Endothelial cell of umbilical vein (primary cell): ENCODE measurements around the gene FGF6. TPM values are rescaled to one million over a fixed set of nuclear protein-coding genes. Genes with fewer than 3 reads are reported as not detected.

ENCODE experiments used
- BruUV-seq: library from RNA; stranded (reverse); fragments of 400-500 nt; replicated peaks from 2 replicates; lab custom pipeline; 2021; lab: Mats Ljungman, UMichigan
- CTCF ChIA-PET: fragments of 300-600, 350-600 bp; sonication (Branson Sonifier 250); formaldehyde crosslinking; loops from one replicate; lab custom pipeline; 2021; ENCODE audit warnings: antibody characterized with exemption, inconsistent platforms; lab: Charles Lee
- POLR2A ChIA-PET: fragments of 300-600, 350-600 bp; sonication (Branson Sonifier 250); formaldehyde crosslinking; loops from one replicate; lab custom pipeline; 2021; ENCODE audit warnings: antibody characterized with exemption, inconsistent platforms; lab: Charles Lee
- DNase-seq: peaks from one replicate; pipeline ENCODE4 v3.0.0-alpha.2; 2011; ENCODE audit warnings: low read depth, low spot score
- FAIRE-seq: peaks from 2 replicates; lab custom pipeline; 2011; peaks lifted over from hg19 to GRCh38; lab: Jason Lieb, UNC
- H2AFZ ChIP-seq: 2 replicates; pipeline ENCODE4 v1.6.0; 2012; ENCODE audit warnings: low read depth, low read length, control low read depth, inconsistent platforms
- H3K27ac ChIP-seq: 2 replicates; pipeline ENCODE4 v1.5.1; 2011; ENCODE audit warnings: low read depth, mild to moderate bottlenecking, control low read depth, low read length, moderate library complexity; ENCODE audit not compliant: insufficient read depth
- H3K27me3 ChIP-seq, 2 experiments: 2 replicates each; pipeline versions ENCODE4 v1.6.0 to v1.6.1; 2011; ENCODE audit warnings: low read length in 2 of 2, mixed read lengths in 1 of 2; ENCODE audit not compliant: control insufficient read depth in 2 of 2, insufficient read depth in 2 of 2
- H3K36me3 ChIP-seq, 2 experiments: 2 replicates in 1 of 2; 3 replicates in 1 of 2; pipeline ENCODE4 v1.5.1; 2011; ENCODE audit warnings: low read length in 2 of 2, mild to moderate bottlenecking in 1 of 2, moderate library complexity in 1 of 2; ENCODE audit not compliant: control insufficient read depth in 2 of 2, insufficient read depth in 2 of 2; ENCODE audit errors: extremely low read depth in 1 of 2
- H3K4me1 ChIP-seq: 3 replicates; pipeline ENCODE4 v1.5.1; 2011; ENCODE audit warnings: mild to moderate bottlenecking, low read length; ENCODE audit not compliant: control insufficient read depth, insufficient read depth; ENCODE audit errors: extremely low read depth
- H3K4me2 ChIP-seq: 2 replicates; pipeline ENCODE4 v1.6.1; 2011; ENCODE audit warnings: low read length, control low read depth, mixed read lengths; ENCODE audit not compliant: insufficient read depth
- H3K4me3 ChIP-seq, 3 experiments: fragments of 200-600 bp in 1 of 3; sonication (generic), shearing (Covaris generic) in 1 of 3; replicated peaks in 1 of 3; 2 replicates each; pipeline ENCODE4 v1.5.1; 2011 to 2016; ENCODE audit warnings: control low read depth in 3 of 3, low read length in 3 of 3, mild to moderate bottlenecking in 2 of 3, inconsistent platforms in 1 of 3, low read depth in 1 of 3, moderate library complexity in 1 of 3; ENCODE audit not compliant: insufficient read depth in 1 of 3
- H3K79me2 ChIP-seq: 2 replicates; pipeline ENCODE4 v1.6.0; 2012; ENCODE audit warnings: low read length, inconsistent platforms; ENCODE audit not compliant: control insufficient read depth, insufficient read depth
- H3K9ac ChIP-seq: replicated peaks from 2 replicates; pipeline ENCODE3; 2011; ENCODE audit warnings: low read length, control low read depth; ENCODE audit not compliant: insufficient read depth; ENCODE audit errors: extremely low read depth
- H3K9me1 ChIP-seq: replicated peaks from 3 replicates; pipeline ENCODE4 v1.6.0; 2011; ENCODE audit warnings: mild to moderate bottlenecking, low read length; ENCODE audit not compliant: control insufficient read depth, insufficient read depth; ENCODE audit errors: extremely low read depth
- H3K9me3 ChIP-seq: replicated peaks from 2 replicates; pipeline ENCODE4 v1.5.1; 2012; ENCODE audit warnings: low read length, inconsistent platforms; ENCODE audit not compliant: control insufficient read depth, insufficient read depth
- H4K20me1 ChIP-seq: replicated peaks from 2 replicates; pipeline ENCODE3; 2011; ENCODE audit warnings: mild to moderate bottlenecking, low read length; ENCODE audit not compliant: control insufficient read depth, insufficient read depth; ENCODE audit errors: extremely low read depth
- CTCF ChIP-seq, 2 donors: IDR thresholded peaks; 1 replicate in 1 of 2; 2 replicates in 1 of 2; pipeline ENCODE4 v1.5.1; 2011; ENCODE audit warnings: low read length in 2 of 2, mild to moderate bottlenecking in 2 of 2, moderate library complexity in 2 of 2, control low read depth in 1 of 2, inconsistent platforms in 1 of 2, low read depth in 1 of 2; ENCODE audit not compliant: insufficient read depth in 1 of 2; ENCODE audit errors: extremely low read depth in 1 of 2
- EZH2 ChIP-seq: IDR thresholded peaks from 2 replicates; pipeline ENCODE4 v1.6.1; 2012; ENCODE audit warnings: borderline replicate concordance, low read depth, mild to moderate bottlenecking, moderate library complexity, low read length, inconsistent platforms; ENCODE audit not compliant: severe bottlenecking
- FOS ChIP-seq: IDR thresholded peaks from 2 replicates; pipeline ENCODE4 v1.6.1; 2011; ENCODE audit warnings: mild to moderate bottlenecking, low read length, moderate library complexity, borderline replicate concordance; ENCODE audit not compliant: insufficient read depth
- GATA2 ChIP-seq: IDR thresholded peaks from 2 replicates; pipeline ENCODE4 v1.7.0; 2011; ENCODE audit warnings: low read depth, mild to moderate bottlenecking, moderate library complexity, mixed read lengths, low read length; ENCODE audit not compliant: insufficient read length, insufficient read depth
- JUN ChIP-seq: IDR thresholded peaks from 2 replicates; pipeline ENCODE4 v1.6.1; 2011; ENCODE audit warnings: borderline replicate concordance, low read depth; ENCODE audit not compliant: insufficient read length, insufficient read depth
- MAX ChIP-seq: IDR thresholded peaks from 2 replicates; pipeline ENCODE4 v1.6.1; 2011; ENCODE audit not compliant: insufficient read depth, insufficient read length
- MYC ChIP-seq: IDR thresholded peaks from one replicate; pipeline ENCODE4 v1.6.1; 2011; ENCODE audit warnings: mild to moderate bottlenecking, low read depth, low read length
- POLR2A ChIP-seq: IDR thresholded peaks from 2 replicates; pipeline ENCODE4 v1.6.1; 2012; ENCODE audit warnings: low read depth, mild to moderate bottlenecking, control low read depth, low read length
- POLR2AphosphoS5 ChIP-seq: IDR thresholded peaks from 2 replicates; pipeline ENCODE4 v1.6.1; 2012; ENCODE audit warnings: low read depth, mild to moderate bottlenecking, control low read depth, low read length, moderate library complexity; ENCODE audit not compliant: insufficient read depth
- dilution Hi-C: fragments of 300-500 bp; cut with MboI; formaldehyde crosslinking; loops from one replicate; pipeline ENCODE4 v1.15.0; 2019; ENCODE audit warnings: low sequenced_read_pairs; ENCODE audit not compliant: extremely low pct_ligation_motif_present
- intact Hi-C: fragments of 100-400 bp; cut with micrococcal nuclease; formaldehyde crosslinking; loops from one replicate; pipeline ENCODE4 v1.10.0; 2022
- polyA plus RNA-seq, 4 experiments: library from polyadenylated mRNA; depleted of rRNA in 3 of 4; stranded (reverse) in 3 of 4; unstranded in 1 of 4; fragments of >200 nt; gene quantifications; 2 replicates each; pipeline versions ENCODE4 v1.2.1 to v1.2.3, GENCODE V29; 2011 to 2012; ENCODE audit warnings: missing spikeins in 1 of 4
- total RNA-seq: library from RNA; stranded (reverse); gene quantifications from 2 replicates; pipeline ENCODE4 v1.2.3, GENCODE V29; 2021

The FGF6 gene
- total and polyA plus RNA-seq, 2 donors (not counting 3 experiments of a cell fraction or from before 2014, with no cell fraction given): not detected

- ChIA-PET CTCF (interaction anchor here (2.3 kb wide), 1 partner anchor 9 kb away, joined by 14 read pairs; no protein-coding TSS in a partner anchor), POLR2A (no interaction called here)
- intact Hi-C loops (no loop called here), dilution Hi-C loops (no loop called here)
- Histone ChIP-seq H3K27me3 (peaks cover 0 to 2% of the 10 kb centered on the region in 2 experiments), H3K9me3 (no peaks in the 10 kb centered on the region), H3K4me3 (no peak overlapping the region), H3K4me2 (no peak overlapping the region), H3K36me3 (no peaks in the 10 kb centered on the region), H3K4me1 (no peaks in the 10 kb centered on the region), H3K9ac (no peak overlapping the region), H4K20me1 (no peaks in the 10 kb centered on the region), H3K79me2 (no peaks in the 10 kb centered on the region), H2AFZ (no peak overlapping the region), H3K9me1 (no peaks in the 10 kb centered on the region), H3K27ac (no peak overlapping the region)
- TF ChIP-seq GATA2: no peak
- no peak for TF ChIP-seq EZH2
- no peak for TF ChIP-seq JUN
- TF ChIP-seq CTCF (IDR thresholded peaks at IDR 0.05; ENCODE audit: extremely low read depth in 1 of 2, insufficient read depth in 1 of 2, low read depth in 1 of 2, low read length in 2 of 2): no peak
- no peak for TF ChIP-seq MAX
- TF ChIP-seq POLR2AphosphoS5: no peak
- no peak for TF ChIP-seq FOS
- no peak for TF ChIP-seq MYC
- TF ChIP-seq POLR2A: no peak
- BruUV-seq: no TSS peak
- DNase-seq: no peak
- no peak for FAIRE-seq
These were observed 33.6 kb downstream of the FGF6 start for GRCh38 chr12:4412056-4412455.
